HG03520 (cell line): ENCODE data around the gene MROH8.

Experiments used
- ATAC-seq: cut with Tn5 transposase; IDR thresholded peaks from one replicate; pipeline ENCODE4 v1.9.1; 2021; ENCODE audit warnings: mild to moderate bottlenecking, moderate library complexity; ENCODE audit not compliant: unreplicated experiment

Gene MROH8

GRCh38 chr20:37178839-37179682 is at the start of gene MROH8, which contains the start of gene RPN2:
Gene MROH8, minus strand, starts transcription at chr20:37179548.
Gene RPN2, plus strand, starts transcription at chr20:37179330. Its CDS starts 27 bp downstream, at chr20:37179357.
- peak; percentile 92 for ATAC-seq

GRCh38 chr20:37228656-37229055 is 49.3 kb upstream of the MROH8 start:
- no peak for ATAC-seq

GRCh38 chr20:37228082-37228481 is 48.7 kb upstream of the MROH8 start:
- no peak for ATAC-seq

- no peak for ATAC-seq
These were observed 47.5 kb upstream of the MROH8 start for GRCh38 chr20:37226889-37227288.

- no peak for ATAC-seq
These were observed 45.8 kb upstream of the MROH8 start for GRCh38 chr20:37225146-37225545.

- no peak for ATAC-seq
These were observed 43.7 kb upstream of the MROH8 start for GRCh38 chr20:37223053-37223452.

- ATAC-seq = no peak
These were observed 42.7 kb upstream of the MROH8 start for GRCh38 chr20:37222086-37222485.

- no peak for ATAC-seq
These were observed 41.4 kb upstream of the MROH8 start for GRCh38 chr20:37220731-37221130.

GRCh38 chr20:37219751-37220668 is 40.7 kb upstream of the MROH8 start:
- ATAC-seq = no peak

GRCh38 chr20:37218976-37219375 is 39.6 kb upstream of the MROH8 start:
- no peak for ATAC-seq

- no peak for ATAC-seq
These were observed 39.1 kb upstream of the MROH8 start for GRCh38 chr20:37218441-37218840.

GRCh38 chr20:37209661-37210314 is 30.4 kb upstream of the MROH8 start:
- no peak for ATAC-seq

- no peak for ATAC-seq
These were observed 29.8 kb upstream of the MROH8 start for GRCh38 chr20:37209193-37209592.

GRCh38 chr20:37207171-37207570 is 27.8 kb upstream of the MROH8 start:
- no peak for ATAC-seq

- ATAC-seq = no peak
These were observed 26.4 kb upstream of the MROH8 start for GRCh38 chr20:37205794-37206193.

GRCh38 chr20:37205130-37205529 is 25.8 kb upstream of the MROH8 start:
- no peak for ATAC-seq

GRCh38 chr20:37204056-37204455 is 24.7 kb upstream of the MROH8 start:
- ATAC-seq = no peak

GRCh38 chr20:37202267-37202943 is 23.1 kb upstream of the MROH8 start:
- no peak for ATAC-seq

- no peak for ATAC-seq
These were observed 22.4 kb upstream of the MROH8 start for GRCh38 chr20:37201827-37202162.

GRCh38 chr20:37200926-37201826 is 21.8 kb upstream of the MROH8 start:
- ATAC-seq = no peak
